ENCODE measurements around the gene CHRNB2. TPM values are rescaled to one million over a fixed set of nuclear protein-coding genes. Genes with fewer than 3 reads are reported as not detected.

The CHRNB2 gene
- total and polyA plus RNA-seq, 9 of the 15 experiments (the other 6 are each of a cell fraction or from before 2014, with no cell fraction given), result 0.01 TPM; not detected in 8

GRCh38 chr1:154565876-154566275 lies 1.7 kb upstream of the CHRNB2 start:
- H3K4me1 ChIP-seq (replicated peaks in 1 of 2; ENCODE audit: control insufficient read depth in 2 of 2, insufficient read depth in 2 of 2, low read length in 2 of 2), result peaks cover 0 to 11% of the 10 kb centered on the region in 2 experiments; a peak in 3 of 5 replicates

More at GRCh38 chr1:154565876-154566275, 1.7 kb upstream of the CHRNB2 start:
- peaks cover 16 to 65% of the 10 kb centered on the region in 2 experiments; a peak in 4 of 5 replicates for H3K27me3 ChIP-seq (ENCODE audit: control insufficient read depth in 2 of 2, insufficient read depth in 2 of 2, low read length in 2 of 2)
- no peaks in the 10 kb centered on the region; the same call in 1 of the 2 replicates for H4K20me1 ChIP-seq (replicated peaks; ENCODE audit: control insufficient read depth, insufficient read depth, low read length)
- no peaks in the 10 kb centered on the region for H3K79me2 ChIP-seq (ENCODE audit: control insufficient read depth, insufficient read depth, low read length)
- 8% methylated on average over 6 of the region's 6 CpGs for WGBS (ENCODE audit: insufficient coverage, low coverage, missing lambda C conversion rate)
- TF ChIP-seq FOXJ3 (CRISPR knock-in tag; IDR thresholded peaks at IDR 0.05) (no peak), TCF15 (CRISPR knock-in tag; IDR thresholded peaks at IDR 0.05) (no peak), NR2C1 (IDR thresholded peaks at IDR 0.05) (peak; percentile 80), NR2C1 (tag; IDR thresholded peaks at IDR 0.05) (peak; percentile 91), PRMT5 (CRISPR knock-in tag; IDR thresholded peaks at IDR 0.05) (no peak), GABPA (tag; conservative IDR thresholded peaks at IDR 0.05; ENCODE audit: low read depth) (peak; percentile 33; the same call in 1 of the 2 replicates), ZNF512 (tag; IDR thresholded peaks at IDR 0.05) (no peak), NRF1 (conservative IDR thresholded peaks at IDR 0.05 in 1 of 2, IDR thresholded peaks at IDR 0.05 in 1 of 2) (peak; percentile 71 to 74), EP300 (IDR thresholded peaks at IDR 0.05; ENCODE audit: low read length) (no peak), SIX5 (IDR thresholded peaks at IDR 0.05; ENCODE audit: borderline replicate concordance in 1 of 2, insufficient read depth in 1 of 2, low read depth in 1 of 2, low read length in 2 of 2) (0 out of 4 replicates have a peak, but pooled peaks of 1 of the 2 experiments have one; percentile 14), KDM4B (IDR thresholded peaks at IDR 0.05; ENCODE audit: borderline replicate concordance in 2 of 2, low read depth in 1 of 2) (no peak), PML (IDR thresholded peaks at IDR 0.05; ENCODE audit: low read length) (no peak), ZNF644 (tag; IDR thresholded peaks at IDR 0.05; ENCODE audit: low read depth) (no peak), HCFC1 (IDR thresholded peaks at IDR 0.05; ENCODE audit: low read depth, low read length) (peak; percentile 50; the same call in 1 of the 2 replicates), NR2C2 (CRISPR knock-in tag; IDR thresholded peaks at IDR 0.05) (no peak), NR2C2 (tag; IDR thresholded peaks at IDR 0.05) (peak; percentile 72), THRA (IDR thresholded peaks at IDR 0.05) (no peak), ARID3B (CRISPR knock-in tag; IDR thresholded peaks at IDR 0.05; ENCODE audit: borderline replicate concordance) (no peak)
- POLR2A ChIA-PET, result interaction anchor here (1.0 kb wide), 1 partner anchor 23 kb away, joined by 3 read pairs; no protein-coding TSS in a partner anchor
- no peak overlapping the region for H3K4me2 ChIP-seq (ENCODE audit: insufficient read depth, low read length)
- ATAC-seq (no peak), DNase-seq (ENCODE audit: extremely low read depth in 1 of 4, low spot score in 3 of 4) (no peak), FAIRE-seq (no peak)
- H3K27ac ChIP-seq (ENCODE audit: extremely low read depth, low read depth, low read length), result no peak overlapping the region
- in situ Hi-C loops (cut with MboI), result no loop called here
- intact Hi-C loops (cut with micrococcal nuclease), result no loop called here
- no peak overlapping the region for H2AFZ ChIP-seq (ENCODE audit: low read depth, low read length)
- no peaks in the 10 kb centered on the region for H3K9me1 ChIP-seq (ENCODE audit: control insufficient read depth, insufficient read depth, low read length)
- no peak overlapping the region for H3K4me3 ChIP-seq
- H3K36me3 ChIP-seq (ENCODE audit: control insufficient read depth, insufficient read depth, low read length), result no peaks in the 10 kb centered on the region
- CTCF ChIA-PET (ENCODE audit: low intra/inter-chr PET ratio), result interaction anchor here (0.6 kb wide), 1 partner anchor 505 kb away, joined by 3 read pairs; no protein-coding TSS in a partner anchor
- H3K9ac ChIP-seq (ENCODE audit: insufficient read depth in 1 of 2, low read depth in 2 of 2, low read length in 2 of 2), result no peak overlapping the region
- H3K9me3 ChIP-seq (replicated peaks; ENCODE audit: control insufficient read depth, insufficient read depth, low read depth, low read length), result no peaks in the 10 kb centered on the region
- no TSS peak for BruUV-seq (replicated peaks)
